NCI-H2081 treated with DMSO at 0.1 percent for 48 hours (cell line): ENCODE measurements around the gene CEP63.

Experiments used
- DNase-seq: peaks from one replicate; lab custom pipeline; 2025; lab: John Stamatoyannopoulos, UW

CEP63 gene

GRCh38 chr3:134485718-134486576 is at the start of gene CEP63, which contains the start of gene ANAPC13:
CEP63 (plus strand) TSS chr3:134486057; CDS start chr3:134495321, 9,264 bp downstream.
ANAPC13 (minus strand) TSS chr3:134485985; CDS start chr3:134482904, 3,081 bp downstream.
- peak; percentile 99 for DNase-seq

GRCh38 chr3:134437211-134437752 is 48.6 kb upstream of the CEP63 start:
- DNase-seq = no peak

DNA sequence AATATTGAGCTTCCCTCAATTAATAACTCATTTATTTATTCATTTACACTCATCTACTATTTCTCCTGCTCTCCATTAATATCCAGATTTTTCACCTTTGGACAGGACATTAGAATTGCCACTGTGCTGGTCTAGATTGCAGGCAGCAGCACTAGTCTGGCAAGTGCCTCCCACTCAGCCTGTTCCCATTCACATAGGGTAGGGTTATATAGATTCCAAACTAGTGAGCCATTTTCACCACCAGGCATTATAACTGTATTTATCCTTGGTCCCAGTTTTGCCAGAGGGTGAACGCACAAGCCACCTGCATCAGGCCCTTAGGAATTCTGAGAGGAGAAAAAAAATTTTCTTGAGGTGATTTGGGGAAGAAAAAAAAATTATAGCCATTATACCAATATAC is 44.5 kb upstream of the CEP63 start:
- no peak for DNase-seq

GRCh38 chr3:134441821-134442220 is 44.0 kb upstream of the CEP63 start:
- DNase-seq = no peak

DNA sequence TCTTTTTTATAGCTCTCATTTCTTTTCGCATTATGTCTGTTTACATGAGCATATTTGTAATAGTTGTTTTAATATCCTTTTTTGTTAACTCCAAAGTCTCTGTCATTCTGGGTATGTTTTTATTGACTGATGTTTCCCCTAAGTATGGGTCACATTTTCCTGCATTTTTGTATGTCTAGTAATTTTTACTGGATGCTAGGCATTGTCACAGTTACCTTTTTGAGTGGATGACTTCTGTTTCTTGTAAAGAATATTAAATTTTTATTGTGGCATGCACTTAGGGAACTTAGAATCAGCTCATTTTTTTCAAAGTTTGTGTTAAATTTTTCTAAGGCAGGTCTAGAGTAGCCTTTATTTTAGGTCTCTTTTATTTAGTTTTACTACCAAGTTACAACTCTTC is 40.8 kb upstream of the CEP63 start:
- DNase-seq = no peak

DNA sequence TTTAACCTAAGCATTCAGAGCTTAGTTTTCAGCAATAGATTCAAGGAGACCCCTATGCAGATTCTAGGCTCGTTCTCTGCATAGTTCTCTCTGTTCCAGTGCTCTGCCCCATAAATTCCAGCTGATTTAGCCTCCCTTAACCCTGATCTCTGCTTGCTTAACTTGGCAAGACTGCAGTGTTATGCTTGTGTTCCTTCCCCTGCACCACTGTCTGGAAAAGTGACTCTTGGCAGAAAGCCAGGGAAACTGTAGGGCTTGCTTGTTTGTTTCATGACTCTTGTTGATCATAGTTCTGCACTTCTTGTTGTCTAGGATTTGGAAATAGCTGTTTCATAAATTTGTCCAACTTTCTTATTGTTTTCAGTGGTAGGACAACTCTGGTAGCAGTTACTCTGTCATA is 40.2 kb upstream of the CEP63 start:
- DNase-seq = no peak

DNA sequence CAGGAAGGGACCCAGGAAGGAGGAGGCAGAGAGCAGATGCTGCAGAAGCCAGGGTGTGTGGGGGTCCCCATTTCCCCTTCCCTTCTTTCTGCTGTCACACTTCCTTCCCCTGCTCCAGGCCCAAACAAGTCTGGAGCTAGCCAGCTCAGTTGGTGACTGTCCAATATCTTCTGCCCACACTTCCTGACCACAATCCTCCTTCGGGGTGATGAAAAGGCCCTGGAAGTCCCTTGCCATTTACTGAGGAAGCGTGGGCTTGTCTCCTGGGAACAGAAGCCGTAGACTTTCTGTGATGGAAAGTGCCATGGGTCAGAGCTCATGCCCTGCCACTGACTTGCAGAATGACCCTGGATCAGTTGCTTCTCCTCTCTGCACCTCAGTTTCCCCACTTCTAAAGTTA is 39.1 kb upstream of the CEP63 start:
- DNase-seq = no peak

DNA sequence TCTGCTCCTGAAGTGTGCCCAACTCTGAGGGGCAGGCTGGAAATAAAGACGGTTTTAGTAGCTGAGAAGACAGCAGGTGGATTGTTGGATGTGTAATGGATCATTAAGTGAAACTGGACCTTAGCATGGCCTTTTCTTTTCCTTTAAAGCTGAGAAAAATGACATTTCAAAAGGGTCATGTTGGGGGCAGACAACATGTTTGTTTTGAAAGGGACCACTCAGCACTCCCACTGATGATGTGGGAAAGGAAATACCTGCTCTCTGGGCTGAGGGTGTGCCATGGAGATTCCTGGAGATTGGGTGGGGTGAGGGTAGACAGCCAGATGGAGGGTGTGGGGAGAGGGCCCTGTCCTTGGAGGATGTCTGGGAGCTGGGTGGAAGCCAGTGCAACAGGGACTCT is 38.5 kb upstream of the CEP63 start:
- DNase-seq = no peak

- no peak for DNase-seq
These were observed 37.2 kb upstream of the CEP63 start for GRCh38 chr3:134448664-134449063.

- no peak for DNase-seq
These were observed 36.6 kb upstream of the CEP63 start for GRCh38 chr3:134449277-134449676.

DNA sequence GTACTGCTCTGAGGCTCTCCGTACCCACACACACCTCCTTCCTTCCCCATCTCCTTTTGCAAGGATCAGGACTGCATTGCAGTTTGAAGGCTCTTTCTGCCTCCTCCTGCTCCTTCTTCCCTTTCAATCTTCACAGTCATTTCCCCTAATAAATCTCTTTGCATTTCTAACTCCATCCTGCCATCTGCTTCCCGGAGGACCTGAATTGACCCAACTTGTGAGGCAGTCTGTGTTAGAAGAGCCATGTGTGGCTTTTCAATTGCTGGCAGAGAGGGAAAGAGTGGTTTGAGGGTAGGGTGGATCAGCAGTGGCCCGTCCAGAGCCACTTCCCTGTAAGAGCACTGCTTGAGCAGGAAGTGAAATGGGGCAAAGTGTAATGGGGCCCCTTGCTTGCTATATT is 35.9 kb upstream of the CEP63 start:
- DNase-seq = no peak

DNA sequence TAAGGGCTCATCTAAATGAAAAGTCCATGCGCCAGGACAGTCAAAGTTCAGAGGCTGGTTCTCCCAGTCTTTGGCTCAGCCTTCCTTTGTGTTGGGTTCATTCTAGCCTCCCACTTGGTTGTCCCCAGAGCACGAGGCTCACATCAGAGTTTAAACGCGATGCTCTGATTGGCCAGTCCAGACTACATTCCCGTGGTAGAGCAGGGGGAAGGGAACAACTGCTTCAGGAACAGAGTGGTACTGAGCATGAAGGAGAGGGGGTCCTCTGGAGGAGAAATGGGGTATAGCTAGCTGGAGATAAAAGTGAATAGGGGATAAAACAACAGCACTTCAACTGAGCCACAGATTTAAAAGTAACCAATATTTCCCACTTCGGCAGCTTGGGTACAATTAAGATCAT is 32.2 kb upstream of the CEP63 start:
- DNase-seq = no peak

GRCh38 chr3:134457376-134458074 is 28.3 kb upstream of the CEP63 start:
- DNase-seq = no peak

GRCh38 chr3:134458406-134458945 is 27.4 kb upstream of the CEP63 start:
- no peak for DNase-seq

- DNase-seq = no peak
These were observed 26.3 kb upstream of the CEP63 start for GRCh38 chr3:134459562-134459961.

GRCh38 chr3:134460965-134461364 is 24.9 kb upstream of the CEP63 start:
- DNase-seq = no peak

- DNase-seq = no peak
These were observed 23.4 kb upstream of the CEP63 start for GRCh38 chr3:134462331-134462941.

GRCh38 chr3:134463676-134464063 is 22.2 kb upstream of the CEP63 start:
- no peak for DNase-seq

- DNase-seq = no peak
These were observed 21.7 kb upstream of the CEP63 start for GRCh38 chr3:134464064-134464688.

DNA sequence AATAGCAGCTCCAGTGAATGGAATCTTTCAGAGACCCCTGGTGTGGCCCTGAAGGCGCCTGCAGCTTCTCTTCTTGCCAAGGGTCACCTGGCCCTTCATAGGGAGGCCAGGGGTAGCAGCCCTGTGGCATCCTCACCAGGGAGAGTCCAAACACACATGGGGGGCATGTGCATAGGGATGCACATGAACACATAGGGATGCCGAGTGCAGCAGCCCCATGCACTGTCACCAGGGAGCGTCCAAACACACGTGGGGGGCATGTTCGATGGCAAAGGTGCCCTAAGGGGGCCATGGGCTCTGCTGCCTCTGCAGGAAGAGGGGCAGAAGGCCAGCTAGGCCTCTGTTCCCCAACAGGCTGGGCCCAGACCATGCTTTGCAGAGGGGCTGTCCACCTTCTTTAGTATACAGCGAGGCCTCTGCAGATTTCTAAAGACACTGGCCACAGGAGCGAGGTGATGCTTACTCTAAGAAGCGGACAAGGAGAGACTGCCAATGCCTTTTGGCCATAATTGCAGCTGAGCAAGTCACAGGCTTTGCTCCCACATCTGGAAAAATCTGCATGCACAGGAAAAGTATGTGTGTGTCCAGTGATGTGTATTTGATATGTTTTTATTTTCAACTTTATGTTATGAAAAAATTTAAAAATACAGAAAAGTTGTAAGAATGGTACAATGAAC is 21.0 kb upstream of the CEP63 start:
- no peak for DNase-seq

DNA sequence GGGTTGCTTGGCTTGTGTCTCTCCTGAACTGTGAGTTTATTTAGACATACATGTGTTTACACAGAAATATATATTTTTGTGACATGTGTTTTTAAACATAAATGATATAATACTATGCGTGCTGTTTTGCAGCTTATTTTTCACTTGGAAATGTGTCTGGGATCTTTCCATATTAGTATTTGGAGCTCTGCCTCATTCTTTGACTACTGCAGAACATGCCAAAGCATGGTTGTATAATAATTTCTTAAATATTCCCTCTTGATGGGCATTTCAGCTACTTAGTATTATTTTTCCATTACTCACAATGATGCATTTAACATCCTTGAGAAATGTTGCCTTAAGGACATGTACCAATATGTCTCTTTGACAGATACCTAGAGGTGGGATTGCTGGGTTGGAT is 19.5 kb upstream of the CEP63 start:
- no peak for DNase-seq
